ENCODE measurements around the gene KLF2. TPM values are rescaled to one million over a fixed set of nuclear protein-coding genes. Genes with fewer than 3 reads are reported as not detected.

The KLF2 gene
- polyA plus RNA-seq, 5 donors: 15.3 to 47.8 (median 31.4) TPM

DNA sequence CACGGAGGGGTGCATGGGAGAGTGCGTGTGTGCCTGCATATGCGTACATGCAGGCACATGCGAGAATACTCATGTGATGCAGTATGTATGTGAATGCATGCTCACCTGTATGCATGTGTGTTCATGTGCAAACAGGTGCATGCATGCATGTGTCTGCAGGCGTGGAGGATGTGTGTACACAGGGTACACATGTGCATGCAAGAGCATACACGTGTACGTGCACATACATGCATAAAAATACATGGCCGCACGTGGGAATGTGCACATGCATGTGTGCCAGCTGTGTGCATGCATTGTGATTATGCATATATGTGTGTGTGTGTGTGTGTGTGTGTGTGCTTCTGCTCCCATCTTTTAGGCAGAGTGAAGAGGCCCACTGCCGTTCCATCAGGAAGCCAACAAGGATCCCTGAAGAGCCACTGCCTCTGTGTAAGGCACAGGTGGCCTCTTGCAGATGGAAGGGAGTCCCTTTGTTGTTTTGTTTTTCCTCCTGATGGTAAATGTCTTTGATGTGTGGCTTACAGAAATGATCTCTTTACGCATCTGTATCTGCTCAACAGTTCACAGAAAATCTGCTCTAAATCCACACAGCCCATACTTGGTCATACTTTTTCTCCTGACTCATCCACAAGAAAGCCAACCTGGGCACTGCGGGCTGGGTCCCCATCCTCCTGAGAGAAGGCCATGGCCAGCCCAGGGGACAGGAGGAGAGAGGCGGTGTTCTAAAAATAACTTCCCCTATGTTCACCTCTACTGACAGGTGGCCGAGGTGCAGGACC, 50.7 kb downstream of the KLF2 start:
- DNase-seq: no peak

DNA sequence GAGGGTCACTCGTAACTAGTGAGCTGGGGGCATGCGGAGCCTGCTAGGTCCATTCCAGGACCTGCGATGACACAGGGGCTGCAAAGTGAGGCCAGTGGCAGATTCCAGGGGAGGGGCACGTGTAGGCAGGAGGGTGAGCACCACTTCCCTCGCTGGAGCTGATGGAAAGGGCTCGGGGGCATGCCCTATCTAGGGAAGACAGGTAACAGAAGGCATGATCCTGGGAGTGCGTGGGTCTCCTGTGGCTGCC, 51.2 kb downstream of the KLF2 start:
- DNase-seq: no peak

DNA sequence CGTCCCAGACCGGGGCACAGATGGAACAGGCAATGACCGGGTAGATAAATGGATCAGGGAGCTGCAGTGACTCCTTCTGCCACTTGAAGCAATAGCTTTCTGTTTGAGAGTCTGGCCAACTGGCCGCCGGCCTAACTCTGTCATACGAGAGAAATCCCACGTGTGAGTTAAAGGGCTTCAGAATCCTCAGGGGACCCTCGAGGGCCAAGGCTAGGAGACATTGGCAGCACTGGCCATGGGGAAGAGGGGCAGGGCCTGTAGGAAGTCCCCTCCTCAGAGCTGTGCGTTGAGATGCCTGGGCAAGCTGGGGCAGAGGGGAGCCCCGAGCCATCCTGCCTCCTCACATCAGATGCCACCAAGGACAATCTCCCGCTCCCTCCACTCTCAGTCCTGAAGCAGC, 51.6 kb downstream of the KLF2 start:
- DNase-seq: no peak

DNA sequence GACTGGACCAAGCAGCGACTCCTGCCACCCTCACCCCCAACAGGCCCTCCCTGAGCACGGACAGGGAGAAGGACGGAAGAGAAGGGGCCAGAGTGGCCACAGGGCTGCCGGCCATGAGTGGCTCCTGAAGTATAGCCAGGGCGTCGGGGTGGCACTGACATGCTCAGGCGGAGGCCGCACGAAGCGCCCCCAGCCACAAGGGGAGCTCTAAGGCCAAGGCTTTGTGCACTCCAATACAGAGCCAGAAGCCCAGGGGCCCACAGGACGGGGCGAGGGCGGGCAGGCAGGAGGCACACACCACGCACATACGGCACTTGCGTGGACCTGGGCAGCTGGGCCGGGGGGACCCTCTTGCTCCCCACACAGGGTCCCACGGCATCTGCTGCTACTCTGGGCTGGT, 52.0 kb downstream of the KLF2 start:
- DNase-seq: no peak

DNA sequence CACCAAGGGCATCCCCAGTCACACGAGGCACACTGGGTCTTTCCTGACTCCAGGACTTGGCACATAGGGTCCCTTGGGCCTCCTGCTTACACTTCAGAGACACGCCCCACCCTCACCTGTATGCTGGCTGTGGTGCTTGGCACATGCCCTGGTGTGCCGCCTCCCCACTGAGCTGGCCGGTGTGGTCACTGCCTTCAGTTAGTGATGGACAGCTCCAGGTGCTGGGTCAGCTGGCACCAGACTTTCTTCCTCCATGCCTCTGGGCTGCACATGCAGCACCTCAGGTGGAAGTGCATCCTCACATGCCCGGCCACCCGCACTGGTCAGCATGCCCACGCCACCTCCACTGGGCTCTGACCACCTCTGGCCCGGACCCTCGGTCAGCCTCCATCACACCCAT, 52.9 kb downstream of the KLF2 start:
- DNase-seq: no peak

Other genes with a start within 250 kb of the KLF2 start
- 100 to 1,000 TPM; 547 to 685 (median 592) TPM for gene TPM4, start 248.3 kb upstream of the KLF2 start, polyA plus RNA-seq (ENCODE audit: insufficient read depth in 1 of 5, insufficient read length in 5 of 5, low replicate concordance in 1 of 5)
- gene RAB8A, start 212.9 kb upstream of the KLF2 start, polyA plus RNA-seq (ENCODE audit: insufficient read depth in 1 of 5, insufficient read length in 5 of 5, low replicate concordance in 1 of 5): 100 to 1,000 TPM in 1 of 5 donors, 10 to 100 TPM in 4; 63.1 to 101 (median 72.9) TPM
- 1 to 10 TPM; 1.2 to 2.4 (median 2.2) TPM for gene HSH2D, start 181.1 kb upstream of the KLF2 start, polyA plus RNA-seq (ENCODE audit: insufficient read depth in 1 of 5, insufficient read length in 5 of 5, low replicate concordance in 1 of 5)
- not detected for gene CIB3, start 151.3 kb upstream of the KLF2 start, polyA plus RNA-seq (ENCODE audit: insufficient read depth in 1 of 5, insufficient read length in 5 of 5, low replicate concordance in 1 of 5)
- gene FAM32A, start 139.4 kb upstream of the KLF2 start, polyA plus RNA-seq (ENCODE audit: insufficient read depth in 1 of 5, insufficient read length in 5 of 5, low replicate concordance in 1 of 5): 100 to 1,000 TPM in 4 of 5 donors, 10 to 100 TPM in 1; 97.1 to 118 (median 108) TPM
- gene AP1M1, start 126.9 kb upstream of the KLF2 start, polyA plus RNA-seq (ENCODE audit: insufficient read depth in 1 of 5, insufficient read length in 5 of 5, low replicate concordance in 1 of 5): 10 to 100 TPM; 42.7 to 62.5 (median 45.7) TPM
- gene EPS15L1, start 147.1 kb downstream of the KLF2 start, polyA plus RNA-seq (ENCODE audit: insufficient read depth in 1 of 5, insufficient read length in 5 of 5, low replicate concordance in 1 of 5): 10 to 100 TPM; 26.8 to 35.5 (median 33.4) TPM
- under 1 TPM in 1 of 5 donors, not detected in 4; 0.14 TPM for gene CALR3, start 171.3 kb downstream of the KLF2 start, polyA plus RNA-seq (ENCODE audit: insufficient read depth in 1 of 5, insufficient read length in 5 of 5, low replicate concordance in 1 of 5)
- gene C19orf44, start 171.6 kb downstream of the KLF2 start, polyA plus RNA-seq (ENCODE audit: insufficient read depth in 1 of 5, insufficient read length in 5 of 5, low replicate concordance in 1 of 5): 10 to 100 TPM; 13.1 to 19.2 (median 15.5) TPM
- gene CHERP, start 217.6 kb downstream of the KLF2 start, polyA plus RNA-seq (ENCODE audit: insufficient read depth in 1 of 5, insufficient read length in 5 of 5, low replicate concordance in 1 of 5): 10 to 100 TPM; 29.2 to 52.3 (median 39.9) TPM
- gene SLC35E1, start 247.6 kb downstream of the KLF2 start, polyA plus RNA-seq (ENCODE audit: insufficient read depth in 1 of 5, insufficient read length in 5 of 5, low replicate concordance in 1 of 5): 10 to 100 TPM; 37.8 to 52.5 (median 43.5) TPM